ENCODE data around the gene PSENEN. TPM values are rescaled to one million over a fixed set of nuclear protein-coding genes. Genes with fewer than 3 reads are reported as not detected.

The PSENEN gene
- total and polyA plus RNA-seq, 9 of the 15 experiments (the other 6 are each of a cell fraction or from before 2014, with no cell fraction given), result 34.5 to 299 (median 61.1) TPM

DNA sequence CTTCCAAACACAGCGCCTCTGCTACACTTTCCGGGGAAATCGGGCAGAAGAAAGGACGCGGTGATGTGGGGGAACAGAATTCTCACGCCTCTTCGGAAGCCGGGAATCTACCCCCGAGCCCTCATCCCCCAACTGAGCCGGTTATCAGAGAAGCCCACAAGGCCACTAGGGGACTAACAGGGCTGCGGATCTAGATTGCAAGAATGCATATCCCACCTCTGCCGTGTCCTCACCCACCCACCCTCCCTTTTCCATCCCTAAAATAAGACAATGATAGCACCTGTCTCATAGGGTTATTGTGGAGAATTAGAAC lies 4.3 kb upstream of the PSENEN start (continued):
- TF ChIP-seq, protein P1, sequence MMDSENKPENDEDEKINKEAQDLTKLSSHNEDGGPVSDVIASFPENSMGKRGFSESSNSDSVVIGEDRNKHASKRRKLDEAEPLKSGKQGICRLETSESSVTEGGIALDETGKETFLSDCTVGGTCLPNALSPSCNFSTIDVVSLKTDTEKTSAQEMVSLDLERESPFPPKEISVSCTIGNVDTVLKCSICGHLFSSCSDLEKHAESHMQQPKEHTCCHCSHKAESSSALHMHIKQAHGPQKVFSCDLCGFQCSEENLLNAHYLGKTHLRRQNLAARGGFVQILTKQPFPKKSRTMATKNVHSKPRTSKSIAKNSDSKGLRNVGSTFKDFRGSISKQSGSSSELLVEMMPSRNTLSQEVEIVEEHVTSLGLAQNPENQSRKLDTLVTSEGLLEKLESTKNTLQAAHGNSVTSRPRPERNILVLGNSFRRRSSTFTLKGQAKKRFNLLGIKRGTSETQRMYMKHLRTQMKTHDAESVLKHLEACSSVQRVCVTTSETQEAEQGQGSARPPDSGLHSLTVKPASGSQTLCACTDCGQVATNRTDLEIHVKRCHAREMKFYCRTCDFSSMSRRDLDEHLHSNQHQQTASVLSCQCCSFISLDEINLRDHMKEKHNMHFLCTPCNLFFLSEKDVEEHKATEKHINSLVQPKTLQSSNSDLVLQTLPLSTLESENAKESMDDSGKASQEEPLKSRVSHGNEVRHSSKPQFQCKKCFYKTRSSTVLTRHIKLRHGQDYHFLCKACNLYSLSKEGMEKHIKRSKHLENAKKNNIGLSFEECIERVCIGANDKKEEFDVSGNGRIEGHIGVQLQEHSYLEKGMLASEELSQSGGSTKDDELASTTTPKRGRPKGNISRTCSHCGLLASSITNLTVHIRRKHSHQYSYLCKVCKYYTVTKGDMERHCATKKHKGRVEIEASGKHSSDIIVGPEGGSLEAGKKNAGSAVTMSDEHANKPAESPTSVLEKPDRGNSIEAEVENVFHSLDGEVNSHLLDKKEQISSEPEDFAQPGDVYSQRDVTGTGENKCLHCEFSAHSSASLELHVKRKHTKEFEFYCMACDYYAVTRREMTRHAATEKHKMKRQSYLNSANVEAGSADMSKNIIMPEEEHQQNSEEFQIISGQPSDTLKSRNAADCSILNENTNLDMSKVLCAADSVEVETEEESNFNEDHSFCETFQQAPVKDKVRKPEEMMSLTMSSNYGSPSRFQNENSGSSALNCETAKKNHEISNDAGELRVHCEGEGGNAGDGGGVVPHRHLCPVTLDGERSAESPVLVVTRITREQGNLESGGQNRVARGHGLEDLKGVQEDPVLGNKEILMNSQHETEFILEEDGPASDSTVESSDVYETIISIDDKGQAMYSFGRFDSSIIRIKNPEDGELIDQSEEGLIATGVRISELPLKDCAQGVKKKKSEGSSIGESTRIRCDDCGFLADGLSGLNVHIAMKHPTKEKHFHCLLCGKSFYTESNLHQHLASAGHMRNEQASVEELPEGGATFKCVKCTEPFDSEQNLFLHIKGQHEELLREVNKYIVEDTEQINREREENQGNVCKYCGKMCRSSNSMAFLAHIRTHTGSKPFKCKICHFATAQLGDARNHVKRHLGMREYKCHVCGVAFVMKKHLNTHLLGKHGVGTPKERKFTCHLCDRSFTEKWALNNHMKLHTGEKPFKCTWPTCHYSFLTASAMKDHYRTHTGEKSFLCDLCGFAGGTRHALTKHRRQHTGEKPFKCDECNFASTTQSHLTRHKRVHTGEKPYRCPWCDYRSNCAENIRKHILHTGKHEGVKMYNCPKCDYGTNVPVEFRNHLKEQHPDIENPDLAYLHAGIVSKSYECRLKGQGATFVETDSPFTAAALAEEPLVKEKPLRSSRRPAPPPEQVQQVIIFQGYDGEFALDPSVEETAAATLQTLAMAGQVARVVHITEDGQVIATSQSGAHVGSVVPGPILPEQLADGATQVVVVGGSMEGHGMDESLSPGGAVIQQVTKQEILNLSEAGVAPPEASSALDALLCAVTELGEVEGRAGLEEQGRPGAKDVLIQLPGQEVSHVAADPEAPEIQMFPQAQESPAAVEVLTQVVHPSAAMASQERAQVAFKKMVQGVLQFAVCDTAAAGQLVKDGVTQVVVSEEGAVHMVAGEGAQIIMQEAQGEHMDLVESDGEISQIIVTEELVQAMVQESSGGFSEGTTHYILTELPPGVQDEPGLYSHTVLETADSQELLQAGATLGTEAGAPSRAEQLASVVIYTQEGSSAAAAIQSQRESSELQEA (IDR thresholded peaks at IDR 0.05; ENCODE audit: low read depth), result no peak
- TF ChIP-seq, protein P2, sequence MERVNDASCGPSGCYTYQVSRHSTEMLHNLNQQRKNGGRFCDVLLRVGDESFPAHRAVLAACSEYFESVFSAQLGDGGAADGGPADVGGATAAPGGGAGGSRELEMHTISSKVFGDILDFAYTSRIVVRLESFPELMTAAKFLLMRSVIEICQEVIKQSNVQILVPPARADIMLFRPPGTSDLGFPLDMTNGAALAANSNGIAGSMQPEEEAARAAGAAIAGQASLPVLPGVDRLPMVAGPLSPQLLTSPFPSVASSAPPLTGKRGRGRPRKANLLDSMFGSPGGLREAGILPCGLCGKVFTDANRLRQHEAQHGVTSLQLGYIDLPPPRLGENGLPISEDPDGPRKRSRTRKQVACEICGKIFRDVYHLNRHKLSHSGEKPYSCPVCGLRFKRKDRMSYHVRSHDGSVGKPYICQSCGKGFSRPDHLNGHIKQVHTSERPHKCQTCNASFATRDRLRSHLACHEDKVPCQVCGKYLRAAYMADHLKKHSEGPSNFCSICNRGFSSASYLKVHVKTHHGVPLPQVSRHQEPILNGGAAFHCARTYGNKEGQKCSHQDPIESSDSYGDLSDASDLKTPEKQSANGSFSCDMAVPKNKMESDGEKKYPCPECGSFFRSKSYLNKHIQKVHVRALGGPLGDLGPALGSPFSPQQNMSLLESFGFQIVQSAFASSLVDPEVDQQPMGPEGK (CRISPR knock-in tag; IDR thresholded peaks at IDR 0.05; ENCODE audit: borderline replicate concordance), result no peak
- TF ChIP-seq L3MBTL2 (IDR thresholded peaks at IDR 0.05), result no peak
- TF ChIP-seq MIER1 (IDR thresholded peaks at IDR 0.05; ENCODE audit: low read depth), result no peak
- TF ChIP-seq, protein P3, sequence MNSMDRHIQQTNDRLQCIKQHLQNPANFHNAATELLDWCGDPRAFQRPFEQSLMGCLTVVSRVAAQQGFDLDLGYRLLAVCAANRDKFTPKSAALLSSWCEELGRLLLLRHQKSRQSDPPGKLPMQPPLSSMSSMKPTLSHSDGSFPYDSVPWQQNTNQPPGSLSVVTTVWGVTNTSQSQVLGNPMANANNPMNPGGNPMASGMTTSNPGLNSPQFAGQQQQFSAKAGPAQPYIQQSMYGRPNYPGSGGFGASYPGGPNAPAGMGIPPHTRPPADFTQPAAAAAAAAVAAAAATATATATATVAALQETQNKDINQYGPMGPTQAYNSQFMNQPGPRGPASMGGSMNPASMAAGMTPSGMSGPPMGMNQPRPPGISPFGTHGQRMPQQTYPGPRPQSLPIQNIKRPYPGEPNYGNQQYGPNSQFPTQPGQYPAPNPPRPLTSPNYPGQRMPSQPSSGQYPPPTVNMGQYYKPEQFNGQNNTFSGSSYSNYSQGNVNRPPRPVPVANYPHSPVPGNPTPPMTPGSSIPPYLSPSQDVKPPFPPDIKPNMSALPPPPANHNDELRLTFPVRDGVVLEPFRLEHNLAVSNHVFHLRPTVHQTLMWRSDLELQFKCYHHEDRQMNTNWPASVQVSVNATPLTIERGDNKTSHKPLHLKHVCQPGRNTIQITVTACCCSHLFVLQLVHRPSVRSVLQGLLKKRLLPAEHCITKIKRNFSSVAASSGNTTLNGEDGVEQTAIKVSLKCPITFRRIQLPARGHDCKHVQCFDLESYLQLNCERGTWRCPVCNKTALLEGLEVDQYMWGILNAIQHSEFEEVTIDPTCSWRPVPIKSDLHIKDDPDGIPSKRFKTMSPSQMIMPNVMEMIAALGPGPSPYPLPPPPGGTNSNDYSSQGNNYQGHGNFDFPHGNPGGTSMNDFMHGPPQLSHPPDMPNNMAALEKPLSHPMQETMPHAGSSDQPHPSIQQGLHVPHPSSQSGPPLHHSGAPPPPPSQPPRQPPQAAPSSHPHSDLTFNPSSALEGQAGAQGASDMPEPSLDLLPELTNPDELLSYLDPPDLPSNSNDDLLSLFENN (IDR thresholded peaks at IDR 0.05; ENCODE audit: low read depth in 2 of 2, low read length in 2 of 2), result no peak
- no peak for TF ChIP-seq MXI1 (IDR thresholded peaks at IDR 0.05; ENCODE audit: low read depth, low read length)
- no peak for TF ChIP-seq SRSF1 (IDR thresholded peaks at IDR 0.05; ENCODE audit: low read depth, low read length)
- TF ChIP-seq, protein P4, sequence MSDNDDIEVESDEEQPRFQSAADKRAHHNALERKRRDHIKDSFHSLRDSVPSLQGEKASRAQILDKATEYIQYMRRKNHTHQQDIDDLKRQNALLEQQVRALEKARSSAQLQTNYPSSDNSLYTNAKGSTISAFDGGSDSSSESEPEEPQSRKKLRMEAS (CRISPR knock-in tag; IDR thresholded peaks at IDR 0.05), result no peak
- no peak for TF ChIP-seq U2AF2 (optimal IDR thresholded peaks at IDR 0.05; ENCODE audit: low read depth, low read length)
- 0 out of 4 replicates have a peak, but pooled peaks of 1 of the 2 experiments have one; percentile 52 for TF ChIP-seq KDM4B (IDR thresholded peaks at IDR 0.05; ENCODE audit: borderline replicate concordance in 2 of 2, low read depth in 1 of 2)
- TF ChIP-seq NBN (IDR thresholded peaks at IDR 0.05; ENCODE audit: low read depth), result no peak
- TF ChIP-seq ZNF146 (CRISPR knock-in tag; IDR thresholded peaks at IDR 0.05; ENCODE audit: unreplicated experiment), result no peak
- peak; percentile 52; the same call in 1 of the 2 replicates for TF ChIP-seq NCOR1 (IDR thresholded peaks at IDR 0.05)
